Upper lobe of right lung (tissue), 1 donor: ENCODE data around the gene SLC6A16. TPM values are rescaled to one million over a fixed set of nuclear protein-coding genes. Genes with fewer than 3 reads are reported as not detected.
"Not testable (repeated sequence)": the region's sequence is repeated elsewhere in the genome, so short reads cannot be mapped to it uniquely, and the experiment has no call there.

Experiments
- ATAC-seq: fragments of 200-7000 bp; cut with Tn5 transposase; one replicate; pipeline ENCODE4 v1.9.1; 2020; ENCODE audit warnings: mild to moderate bottlenecking, moderate library complexity
- DNase-seq: peaks from one replicate; pipeline ENCODE4 v3.0.0-alpha.2; 2020
- H3K27ac ChIP-seq: fragments of 200-600 bp; one replicate; pipeline ENCODE4 v1.8.0; 2022
- H3K27me3 ChIP-seq: fragments of 200-600 bp; one replicate; pipeline ENCODE4 v1.8.0; 2022; ENCODE audit warnings: mild to moderate bottlenecking
- H3K36me3 ChIP-seq: fragments of 200-600 bp; one replicate; pipeline ENCODE4 v1.8.0; 2022
- H3K4me1 ChIP-seq: fragments of 200-600 bp; one replicate; pipeline ENCODE4 v1.8.0; 2022
- H3K4me3 ChIP-seq: fragments of 200-600 bp; one replicate; pipeline ENCODE4 v1.8.0; 2022; ENCODE audit warnings: mild to moderate bottlenecking
- H3K9me3 ChIP-seq: fragments of 200-600 bp; one replicate; pipeline ENCODE4 v1.8.0; 2022
- intact Hi-C: fragments of 100-400 bp; cut with DNase I; formaldehyde crosslinking; loops from one replicate; pipeline ENCODE4 v1.11.0; 2022
- long read RNA-seq: library from polyadenylated mRNA; unstranded; transcript quantifications from one replicate; pipeline ENCODE4 v2.0.0, GENCODE V29; 2021
- total RNA-seq: library from RNA; stranded (reverse); fragmentation: NEBNext Ultra II Directional; extraction: Animal tissue kit (Norgen Biotek cat#: 25700); gene quantifications from one replicate; pipeline ENCODE4 v1.2.1, GENCODE V29; 2021
- TF ChIP-seq, protein P1 (sequence below): fragments of 200-600 bp; IDR thresholded peaks from one replicate; pipeline ENCODE4 v1.8.0; 2022; ENCODE audit warnings: antibody characterized with exemption
- donor health status: DM: no; HTN: yes; CAD: no; lungs with severe emphysema.

The SLC6A16 gene
- total RNA-seq: 4.5 TPM
- long read RNA-seq, partial matches to known transcripts: 0 of 1 reads
- long read RNA-seq, other reads (novel, unspliced or antisense): 1 of 1 reads

DNA sequence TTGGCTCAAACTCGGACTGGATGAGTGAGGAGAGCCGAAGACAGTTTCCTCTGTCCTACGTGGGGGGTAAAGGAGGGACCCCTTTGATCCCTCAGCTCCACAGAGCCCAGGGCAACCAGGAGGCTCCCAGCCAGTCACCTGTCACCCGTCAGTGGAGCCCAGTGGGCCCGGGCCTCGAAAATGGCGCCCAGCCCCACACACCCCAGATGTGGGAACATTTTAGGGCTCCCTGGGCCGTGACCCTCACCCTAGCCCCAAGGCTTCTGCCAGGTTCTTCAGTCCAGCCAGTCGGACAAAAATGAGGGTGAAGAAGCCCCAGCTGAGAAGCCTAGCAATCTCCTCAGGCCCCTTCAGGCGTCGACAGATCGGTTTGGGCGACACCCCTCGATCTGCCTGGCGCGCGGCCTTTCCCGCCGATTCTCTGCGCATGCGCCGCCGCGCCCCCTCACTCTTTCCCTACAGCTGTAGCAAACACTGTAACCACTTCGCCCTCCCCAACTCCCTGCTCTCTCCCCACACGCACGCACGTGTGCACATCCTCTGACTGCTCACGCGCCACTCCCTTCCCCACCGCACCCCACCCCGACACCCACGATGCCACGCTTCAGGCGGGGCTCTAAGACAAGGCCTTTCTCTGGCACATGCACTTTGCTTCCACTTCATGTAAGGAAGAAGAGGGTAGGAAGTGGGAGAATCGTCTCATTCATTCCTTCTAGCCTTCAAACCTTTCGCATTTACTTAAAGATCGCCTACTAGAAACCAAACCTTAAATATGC, at the start of gene SLC6A16:
Gene SLC6A16, minus strand, starts transcription at position 391 of the 776 bp plus-strand sequence. CDS start 13,844 bp downstream, outside the sequence.
- Histone ChIP-seq H3K4me1 (no peaks in the 10 kb centered on the region), H3K4me3 (no peak within 1 kb of the TSS), H3K27me3 (no peaks in the 10 kb centered on the region), H3K9me3 (peaks cover 4% of the 10 kb centered on the region), H3K36me3 (no peaks in the 10 kb centered on the region), H3K27ac (no peak within 1 kb of the TSS)
- DNase-seq (peak; percentile 52), ATAC-seq (peak; percentile 10)
- intact Hi-C loops: no loop called here
- TF ChIP-seq, protein P1, sequence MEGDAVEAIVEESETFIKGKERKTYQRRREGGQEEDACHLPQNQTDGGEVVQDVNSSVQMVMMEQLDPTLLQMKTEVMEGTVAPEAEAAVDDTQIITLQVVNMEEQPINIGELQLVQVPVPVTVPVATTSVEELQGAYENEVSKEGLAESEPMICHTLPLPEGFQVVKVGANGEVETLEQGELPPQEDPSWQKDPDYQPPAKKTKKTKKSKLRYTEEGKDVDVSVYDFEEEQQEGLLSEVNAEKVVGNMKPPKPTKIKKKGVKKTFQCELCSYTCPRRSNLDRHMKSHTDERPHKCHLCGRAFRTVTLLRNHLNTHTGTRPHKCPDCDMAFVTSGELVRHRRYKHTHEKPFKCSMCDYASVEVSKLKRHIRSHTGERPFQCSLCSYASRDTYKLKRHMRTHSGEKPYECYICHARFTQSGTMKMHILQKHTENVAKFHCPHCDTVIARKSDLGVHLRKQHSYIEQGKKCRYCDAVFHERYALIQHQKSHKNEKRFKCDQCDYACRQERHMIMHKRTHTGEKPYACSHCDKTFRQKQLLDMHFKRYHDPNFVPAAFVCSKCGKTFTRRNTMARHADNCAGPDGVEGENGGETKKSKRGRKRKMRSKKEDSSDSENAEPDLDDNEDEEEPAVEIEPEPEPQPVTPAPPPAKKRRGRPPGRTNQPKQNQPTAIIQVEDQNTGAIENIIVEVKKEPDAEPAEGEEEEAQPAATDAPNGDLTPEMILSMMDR: no peak

DNA sequence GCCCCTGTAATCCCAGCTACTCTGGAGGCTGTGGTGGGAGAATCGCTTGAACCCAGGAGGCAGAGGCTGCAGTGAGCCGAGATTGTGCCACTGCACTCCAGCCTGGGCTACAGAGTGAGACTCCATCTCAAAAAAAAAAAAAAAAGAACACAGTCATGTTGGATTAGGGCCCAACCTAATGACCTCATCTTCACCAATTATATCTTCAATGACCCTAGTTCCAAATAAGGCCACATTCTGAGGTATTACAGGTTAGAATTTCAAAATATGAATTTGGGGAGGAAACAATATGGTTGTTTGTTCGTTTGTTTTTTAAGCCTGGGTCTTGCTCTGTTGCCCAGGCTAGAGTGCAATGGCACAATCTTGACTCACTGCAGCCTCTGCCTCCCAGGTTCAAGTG, 48.2 kb upstream of the SLC6A16 start:
- ATAC-seq, DNase-seq, intact Hi-C loops: not testable (repeated sequence)

DNA sequence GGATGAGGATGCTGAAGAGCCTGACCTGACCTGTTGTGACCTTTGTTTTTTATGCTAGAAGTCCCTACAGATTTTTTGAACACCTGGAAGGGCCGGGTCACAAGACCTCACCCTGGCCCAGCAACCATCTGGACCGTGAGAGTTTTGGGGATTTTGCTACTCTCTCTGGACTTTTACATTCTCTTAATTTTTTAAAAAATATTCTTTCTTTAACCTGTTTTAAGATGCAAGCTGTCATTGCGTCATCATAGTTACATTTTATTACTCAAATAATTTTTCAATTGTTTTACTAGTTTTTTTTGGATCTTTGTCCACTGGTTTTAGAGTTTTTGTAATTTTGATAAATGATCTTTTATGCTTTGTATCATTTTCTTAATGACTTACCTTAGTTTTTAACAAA, 46.2 kb upstream of the SLC6A16 start:
- TF ChIP-seq, protein P1: no peak
- DNase-seq: no peak
- peaks cover 8% of the 10 kb centered on the region for H3K9me3 ChIP-seq
- no peak for ATAC-seq
- H3K36me3 ChIP-seq: no peaks in the 10 kb centered on the region
- H3K27me3 ChIP-seq: no peaks in the 10 kb centered on the region
- H3K27ac ChIP-seq: no peak overlapping the region
- intact Hi-C loops: no loop called here
- H3K4me3 ChIP-seq: no peak overlapping the region
- no peaks in the 10 kb centered on the region for H3K4me1 ChIP-seq

More for the DNA sequence above, 48.2 kb upstream of the SLC6A16 start:
- not testable (repeated sequence) for H3K27me3 ChIP-seq, H3K4me1 ChIP-seq, H3K9me3 ChIP-seq, H3K36me3 ChIP-seq, H3K4me3 ChIP-seq, H3K27ac ChIP-seq

DNA sequence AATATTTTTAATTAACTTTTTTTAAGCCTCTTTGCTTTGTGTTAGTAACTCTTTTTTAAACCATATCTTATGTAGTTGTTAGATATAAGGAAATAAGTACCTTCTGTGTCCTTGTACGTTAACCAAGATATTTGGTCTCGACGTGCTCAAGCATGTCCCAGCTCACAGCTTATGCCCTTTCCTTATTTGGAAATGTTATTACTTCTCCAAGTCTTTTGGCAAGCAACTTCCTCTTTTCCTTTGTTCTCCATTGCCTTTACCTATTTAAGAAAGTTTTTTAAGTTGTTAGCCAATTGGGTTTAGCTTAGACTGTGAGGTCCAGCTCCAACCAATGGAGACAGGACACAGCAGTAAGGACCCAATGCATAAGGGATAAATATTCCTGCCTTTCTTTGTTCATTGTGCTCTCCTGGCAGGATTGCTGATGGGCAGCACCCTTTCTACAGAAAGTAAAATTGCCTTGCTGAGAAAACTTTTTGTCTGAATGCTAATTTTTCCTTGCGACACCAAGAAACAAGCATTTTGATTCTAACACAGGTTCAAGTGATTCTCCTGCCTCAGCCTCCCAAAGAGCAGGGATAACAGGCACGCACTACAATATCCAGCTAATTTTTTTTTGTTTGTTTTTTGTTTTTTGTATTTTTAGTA, 43.8 kb upstream of the SLC6A16 start:
- H3K9me3 ChIP-seq: peaks cover 8% of the 10 kb centered on the region
- H3K36me3 ChIP-seq: no peaks in the 10 kb centered on the region
- H3K27me3 ChIP-seq: no peaks in the 10 kb centered on the region
- ATAC-seq: no peak
- no peaks in the 10 kb centered on the region for H3K4me1 ChIP-seq
- no peak overlapping the region for H3K27ac ChIP-seq
- no peak overlapping the region for H3K4me3 ChIP-seq
- no peak for DNase-seq
- TF ChIP-seq, protein P1: no peak
- intact Hi-C loops: no loop called here

DNA sequence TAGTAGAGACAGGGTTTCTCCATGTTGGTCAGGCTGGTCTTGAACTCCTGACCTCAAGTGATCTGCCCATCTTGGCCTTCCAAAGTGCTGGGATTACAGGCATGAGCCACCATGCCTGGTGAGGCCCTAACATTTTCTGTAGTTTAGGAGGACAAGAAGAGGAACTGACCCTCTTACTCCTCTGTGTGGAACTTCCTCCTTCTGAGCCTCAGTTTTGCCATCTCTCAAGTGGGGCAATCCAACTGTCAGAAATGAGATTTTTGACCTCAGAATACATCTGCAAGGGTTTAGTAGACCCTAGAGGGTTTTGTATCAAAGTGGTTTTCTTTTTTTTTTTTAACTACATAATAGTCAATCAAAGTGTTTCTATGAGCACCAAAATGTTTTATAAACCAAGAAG, 41.1 kb upstream of the SLC6A16 start:
- H3K36me3 ChIP-seq: no peaks in the 10 kb centered on the region
- H3K4me1 ChIP-seq: peaks cover 7% of the 10 kb centered on the region
- intact Hi-C loops: no loop called here
- peaks cover 8% of the 10 kb centered on the region for H3K9me3 ChIP-seq
- TF ChIP-seq, protein P1: no peak
- no peaks in the 10 kb centered on the region for H3K27me3 ChIP-seq
- H3K27ac ChIP-seq: no peak overlapping the region
- no peak for ATAC-seq
- no peak overlapping the region for H3K4me3 ChIP-seq
- no peak for DNase-seq

DNA sequence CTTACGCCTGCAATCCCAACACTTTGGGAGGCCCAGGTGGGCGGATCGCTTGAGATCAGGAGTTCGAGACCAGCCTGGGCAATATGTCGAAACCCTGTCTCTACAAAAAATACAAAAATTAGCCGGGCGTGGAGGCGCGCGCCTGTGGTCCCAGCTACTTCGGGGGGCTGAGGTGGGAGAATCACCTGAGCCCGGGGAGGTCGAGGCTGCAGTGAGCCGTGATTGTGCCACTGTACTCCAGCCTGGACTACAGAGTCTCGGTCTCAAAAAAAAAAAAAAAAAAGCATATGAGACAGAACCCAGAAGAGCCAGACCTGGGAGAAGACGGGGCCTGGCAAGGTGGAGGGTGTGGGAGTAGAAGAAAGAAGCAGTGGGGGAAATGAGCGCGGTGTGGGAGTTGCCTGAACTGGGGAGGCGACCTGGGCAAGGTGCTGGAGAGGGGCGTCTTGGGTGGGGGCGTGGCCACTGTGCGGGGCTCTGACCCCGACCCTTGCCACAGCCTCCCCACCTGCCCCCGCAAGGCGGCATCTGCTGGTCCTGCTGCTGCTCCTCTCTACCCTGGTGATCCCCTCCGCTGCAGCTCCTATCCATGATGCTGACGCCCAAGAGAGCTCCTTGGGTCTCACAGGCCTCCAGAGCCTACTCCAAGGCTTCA, 39.2 kb upstream of the SLC6A16 start:
- TF ChIP-seq, protein P1: no peak
- ATAC-seq: no peak
- Histone ChIP-seq H3K27ac (peak overlapping the region; percentile 12), H3K9me3 (peaks cover 8% of the 10 kb centered on the region), H3K27me3 (no peaks in the 10 kb centered on the region), H3K36me3 (peaks cover 3% of the 10 kb centered on the region), H3K4me1 (peaks cover 7% of the 10 kb centered on the region), H3K4me3 (peak overlapping the region; percentile 33)
- DNase-seq: no peak
- intact Hi-C loops: no loop called here
